PC-9 (cell line): ENCODE results near the gene VPS4A. TPM values are rescaled to one million over a fixed set of nuclear protein-coding genes. Genes with fewer than 3 reads are reported as not detected.

ENCODE experiments used
- BruUV-seq: library from RNA; stranded (reverse); fragments of 400-500 nt; replicated peaks from 2 replicates; lab custom pipeline; 2021; lab: Mats Ljungman, UMichigan
- CTCF ChIA-PET: fragments of 300-600 bp; sonication (Branson Sonifier 250); formaldehyde crosslinking; loops from one replicate; lab custom pipeline; 2022; ENCODE audit warnings: antibody characterized with exemption; lab: Charles Lee
- POLR2A ChIA-PET: fragments of 300-600 bp; sonication (Branson Sonifier 250); formaldehyde crosslinking; loops from one replicate; lab custom pipeline; 2022; ENCODE audit warnings: antibody characterized with exemption; ENCODE audit not compliant: unreplicated experiment; lab: Charles Lee
- DNase-seq, 2 experiments: peaks; one replicate each; pipeline versions ENCODE4 v3.0.0 to v3.0.0-alpha.2; 2015 to 2022; ENCODE audit warnings: mixed read lengths in 1 of 2
- H2AFZ ChIP-seq: fragments of 200-600 bp; sonication (generic); 2 replicates; pipeline ENCODE4 v1.8.1; 2017; ENCODE audit warnings: antibody characterized with exemption
- H3F3A ChIP-seq: fragments of 200-600 bp; sonication (generic); 2 replicates; pipeline ENCODE4 v1.8.1; 2017; ENCODE audit warnings: antibody characterized with exemption, mild to moderate bottlenecking, low read depth; ENCODE audit not compliant: insufficient read depth
- H3K27ac ChIP-seq: fragments of 200-600 bp; sonication (generic); 2 replicates; pipeline ENCODE4 v1.6.1; 2016; ENCODE audit warnings: mixed run types
- H3K27me3 ChIP-seq: fragments of 200-600 bp; sonication (generic); 2 replicates; pipeline ENCODE4 v1.6.1; 2016; ENCODE audit warnings: low read depth, mixed run types; ENCODE audit not compliant: insufficient read depth
- H3K36me3 ChIP-seq: fragments of 200-600 bp; sonication (generic); 2 replicates; pipeline ENCODE4 v1.6.1; 2016; ENCODE audit warnings: low read depth, mixed run types
- H3K4me1 ChIP-seq: fragments of 200-600 bp; sonication (generic); replicated peaks from 2 replicates; pipeline ENCODE4 v1.6.1; 2016; ENCODE audit warnings: mixed run types; ENCODE audit not compliant: insufficient read depth
- H3K4me2 ChIP-seq: fragments of 200-600 bp; sonication (generic); 2 replicates; pipeline ENCODE4 v1.6.1; 2017; ENCODE audit warnings: mixed run types
- H3K4me3 ChIP-seq: fragments of 200-600 bp; sonication (generic); 2 replicates; pipeline ENCODE4 v1.6.1; 2016; ENCODE audit warnings: mixed run types
- H3K79me2 ChIP-seq: fragments of 200-600 bp; sonication (generic); 2 replicates; pipeline ENCODE4 v1.6.1; 2017; ENCODE audit warnings: low read depth, mixed run types
- H3K9me2 ChIP-seq: fragments of 200-600 bp; sonication (generic); 2 replicates; pipeline ENCODE4 v1.8.1; 2017; ENCODE audit warnings: mild to moderate bottlenecking; ENCODE audit not compliant: insufficient read depth
- H3K9me3 ChIP-seq: fragments of 200-600 bp; sonication (generic); 2 replicates; pipeline ENCODE4 v1.8.1; 2016; ENCODE audit warnings: low read depth; ENCODE audit not compliant: insufficient read depth
- H4K20me1 ChIP-seq: fragments of 200-600 bp; sonication (generic); 2 replicates; pipeline ENCODE4 v1.8.1; 2017; ENCODE audit not compliant: insufficient read depth
- EZH2 ChIP-seq: fragments of 200-600 bp; sonication (generic); IDR thresholded peaks from 2 replicates; pipeline ENCODE4 v1.8.0; 2017; ENCODE audit warnings: antibody characterized with exemption, low read depth
- intact Hi-C: fragments of 100-400 bp; cut with micrococcal nuclease; formaldehyde crosslinking; loops from one replicate; pipeline ENCODE4 v1.10.0; 2022; ENCODE audit not compliant: unreplicated experiment
- total RNA-seq: library from RNA; stranded (reverse); gene quantifications from 2 replicates; pipeline ENCODE4 v1.2.3, GENCODE V29; 2021
- TF ChIP-seq, protein P1 (sequence below): fragments of 200-600 bp; sonication (generic); conservative IDR thresholded peaks from 2 replicates; pipeline ENCODE4 v1.6.1; 2017; ENCODE audit warnings: mixed run types, antibody characterized with exemption, mild to moderate bottlenecking, moderate library complexity

VPS4A gene
- total RNA-seq, 1 experiment from 2014 or later: 26.7 TPM

DNA sequence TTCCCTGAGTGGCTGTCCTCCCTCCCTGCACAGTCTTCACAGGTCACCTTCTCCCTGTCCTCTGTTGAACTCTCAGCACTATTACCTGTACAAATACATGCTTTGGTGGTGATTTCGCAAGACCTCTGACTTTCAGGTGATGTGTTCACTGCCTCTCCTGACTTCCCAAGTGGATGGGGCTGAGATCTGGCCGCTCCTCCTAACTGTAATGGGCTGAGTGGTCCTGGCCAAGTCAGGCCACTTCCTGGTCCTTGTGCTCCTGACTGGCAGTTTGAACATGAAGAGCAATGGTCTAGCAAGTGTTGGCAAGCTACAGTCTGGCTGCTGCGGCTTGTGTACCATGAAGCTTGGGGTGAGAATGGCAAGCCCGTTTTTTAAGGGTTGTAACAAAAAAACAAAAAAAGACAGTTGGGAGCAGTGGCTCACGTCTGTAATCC, 52.1 kb downstream of the VPS4A start:
- H2AFZ ChIP-seq: no peak overlapping the region
- no peak overlapping the region for H3K27ac ChIP-seq
- CTCF ChIA-PET: no interaction called here
- no peak for DNase-seq
- H3K36me3 ChIP-seq: peaks cover 24% of the 10 kb centered on the region; the same call in 1 of the 2 replicates
- POLR2A ChIA-PET: no interaction called here
- H3K9me3 ChIP-seq: no peaks in the 10 kb centered on the region
- H3K9me2 ChIP-seq: no peaks in the 10 kb centered on the region
- no peaks in the 10 kb centered on the region for H3K4me1 ChIP-seq
- no peaks in the 10 kb centered on the region for H3K27me3 ChIP-seq
- peaks cover 9% of the 10 kb centered on the region; the same call in 1 of the 2 replicates for H4K20me1 ChIP-seq
- intact Hi-C loops: no loop called here
- H3K4me3 ChIP-seq: no peak overlapping the region
- no peak overlapping the region for H3K4me2 ChIP-seq
- peaks cover 15% of the 10 kb centered on the region; the same call in 1 of the 2 replicates for H3F3A ChIP-seq
- BruUV-seq: no TSS peak
- no peaks in the 10 kb centered on the region for H3K79me2 ChIP-seq
- TF ChIP-seq, protein P1, sequence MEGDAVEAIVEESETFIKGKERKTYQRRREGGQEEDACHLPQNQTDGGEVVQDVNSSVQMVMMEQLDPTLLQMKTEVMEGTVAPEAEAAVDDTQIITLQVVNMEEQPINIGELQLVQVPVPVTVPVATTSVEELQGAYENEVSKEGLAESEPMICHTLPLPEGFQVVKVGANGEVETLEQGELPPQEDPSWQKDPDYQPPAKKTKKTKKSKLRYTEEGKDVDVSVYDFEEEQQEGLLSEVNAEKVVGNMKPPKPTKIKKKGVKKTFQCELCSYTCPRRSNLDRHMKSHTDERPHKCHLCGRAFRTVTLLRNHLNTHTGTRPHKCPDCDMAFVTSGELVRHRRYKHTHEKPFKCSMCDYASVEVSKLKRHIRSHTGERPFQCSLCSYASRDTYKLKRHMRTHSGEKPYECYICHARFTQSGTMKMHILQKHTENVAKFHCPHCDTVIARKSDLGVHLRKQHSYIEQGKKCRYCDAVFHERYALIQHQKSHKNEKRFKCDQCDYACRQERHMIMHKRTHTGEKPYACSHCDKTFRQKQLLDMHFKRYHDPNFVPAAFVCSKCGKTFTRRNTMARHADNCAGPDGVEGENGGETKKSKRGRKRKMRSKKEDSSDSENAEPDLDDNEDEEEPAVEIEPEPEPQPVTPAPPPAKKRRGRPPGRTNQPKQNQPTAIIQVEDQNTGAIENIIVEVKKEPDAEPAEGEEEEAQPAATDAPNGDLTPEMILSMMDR: no peak
- TF ChIP-seq EZH2: no peak

GRCh38 chr16:69364088-69364487, 52.9 kb downstream of the VPS4A start:
- POLR2A ChIA-PET: no interaction called here
- DNase-seq: no peak
- Histone ChIP-seq H3K9me3 (no peaks in the 10 kb centered on the region), H3K79me2 (no peaks in the 10 kb centered on the region), H3K4me3 (no peak overlapping the region), H3F3A (peaks cover 15% of the 10 kb centered on the region; the same call in 1 of the 2 replicates), H3K9me2 (no peaks in the 10 kb centered on the region), H2AFZ (no peak overlapping the region), H4K20me1 (peaks cover 9% of the 10 kb centered on the region; the same call in 1 of the 2 replicates), H3K4me2 (no peak overlapping the region), H3K36me3 (peaks cover 27% of the 10 kb centered on the region), H3K27ac (no peak overlapping the region), H3K4me1 (no peaks in the 10 kb centered on the region), H3K27me3 (no peaks in the 10 kb centered on the region)
- TF ChIP-seq, protein P1: no peak
- TF ChIP-seq EZH2: no peak
- CTCF ChIA-PET: no interaction called here
- intact Hi-C loops: no loop called here
- no TSS peak for BruUV-seq

GRCh38 chr16:69365901-69366300, 54.8 kb downstream of the VPS4A start:
- H3K4me2 ChIP-seq: no peak overlapping the region
- no peaks in the 10 kb centered on the region for H3K9me3 ChIP-seq
- no TSS peak for BruUV-seq
- H3F3A ChIP-seq: peaks cover 15% of the 10 kb centered on the region; the same call in 1 of the 2 replicates
- no peak overlapping the region for H3K4me3 ChIP-seq
- TF ChIP-seq, protein P1: no peak
- TF ChIP-seq EZH2: no peak
- no peaks in the 10 kb centered on the region for H3K4me1 ChIP-seq
- peaks cover 9% of the 10 kb centered on the region; the same call in 1 of the 2 replicates for H4K20me1 ChIP-seq
- H3K79me2 ChIP-seq: no peaks in the 10 kb centered on the region
- DNase-seq: no peak
- no peaks in the 10 kb centered on the region for H3K9me2 ChIP-seq
- no peak overlapping the region for H3K27ac ChIP-seq
- intact Hi-C loops: no loop called here
- ChIA-PET POLR2A (no interaction called here), CTCF (no interaction called here)
- H3K27me3 ChIP-seq: no peaks in the 10 kb centered on the region
- H2AFZ ChIP-seq: no peak overlapping the region
- H3K36me3 ChIP-seq: peaks cover 21% of the 10 kb centered on the region
